NCI-H1417 treated with DMSO at 0.1 percent for 48 hours (cell line): Measurements from ENCODE around the gene PTPRN.

Experiments used
- DNase-seq: peaks from one replicate; lab custom pipeline; 2025; lab: John Stamatoyannopoulos, UW

Gene PTPRN

DNA sequence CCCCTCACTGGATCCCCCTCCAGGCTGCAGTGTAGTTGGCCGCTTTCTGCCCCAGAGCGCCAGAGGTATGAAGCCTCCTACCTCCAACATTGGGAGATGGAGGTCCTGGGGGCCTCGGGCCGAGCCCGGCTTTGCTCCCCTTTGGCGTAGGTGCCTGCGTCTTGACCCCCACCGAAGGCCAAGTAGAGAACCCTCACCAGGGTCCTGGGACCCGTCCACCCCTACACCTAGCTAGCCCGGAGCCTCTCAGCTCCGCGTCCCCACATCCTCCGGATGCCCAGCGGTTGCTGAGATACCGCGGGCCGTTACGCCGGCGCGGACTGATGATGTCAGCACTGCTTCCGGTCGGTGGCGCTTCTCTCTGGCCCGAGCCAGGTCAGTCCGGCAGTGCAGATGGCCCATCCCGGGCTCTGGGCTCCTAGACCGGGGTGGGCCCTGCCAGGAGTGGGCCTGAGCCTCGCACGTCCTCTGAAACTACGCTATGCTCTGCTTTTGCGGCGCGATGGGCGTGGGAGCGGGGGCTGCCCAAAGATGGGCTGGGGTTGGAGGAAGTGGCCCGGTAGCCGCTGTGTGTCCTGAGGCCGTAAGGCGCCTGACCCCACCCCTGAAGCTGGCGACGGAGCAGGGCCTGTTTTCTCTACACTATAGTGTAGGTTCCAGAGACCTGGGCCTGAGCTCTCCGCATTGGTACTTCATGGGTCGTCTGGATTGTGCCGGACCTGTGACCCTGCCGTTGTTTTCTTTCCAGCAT lies 63.9 kb downstream of the PTPRN start, which contains the start of the genes GLB1L and STK16:
GLB1L (minus strand) TSS at position 297 of the 751 bp plus-strand sequence. CDS start 1,871 bp downstream, outside the sequence.
STK16 (plus strand) TSS at position 332 of the 751 bp plus-strand sequence. CDS start 521 bp downstream, outside the sequence.
- peak; percentile 14 for DNase-seq

- no peak for DNase-seq
Observed at GRCh38 chr2:219244789-219245147, 64.4 kb downstream of the PTPRN start.

DNA sequence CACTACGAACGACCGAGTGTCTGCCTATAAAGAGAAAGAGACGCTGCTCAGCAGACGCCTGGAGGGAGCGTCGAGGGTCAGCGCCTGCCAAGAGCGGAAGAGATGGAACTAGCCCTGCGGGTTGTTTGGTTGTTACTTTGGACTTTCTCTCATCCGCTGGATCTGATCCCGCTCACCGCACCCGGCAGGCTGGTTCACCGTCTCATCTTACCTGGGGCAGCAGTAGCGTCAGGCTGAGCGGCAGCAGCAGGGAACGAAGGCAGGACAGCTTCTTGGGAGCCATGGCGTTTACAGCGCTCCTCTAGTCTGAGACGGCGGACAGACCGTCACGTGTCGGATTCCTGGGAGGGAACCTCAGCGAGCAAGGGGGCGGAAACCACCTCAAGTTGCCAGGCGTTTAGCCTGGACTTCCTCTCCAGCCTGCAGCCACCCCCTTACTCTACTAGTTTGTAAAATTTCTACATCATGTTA lies 65.9 kb downstream of the PTPRN start:
- no peak for DNase-seq
